Fibroblast of pulmonary artery (primary cell): Measurements from ENCODE around the gene CCR7.

Source experiments
- DNase-seq: peaks from one replicate; pipeline ENCODE4 v3.0.0-alpha.2; 2010; ENCODE audit warnings: low read depth
- H3K4me3 ChIP-seq: replicated peaks from 2 replicates; pipeline ENCODE4 v1.5.1; 2011; ENCODE audit warnings: low read depth, mild to moderate bottlenecking, control low read depth, low read length, moderate library complexity
- CTCF ChIP-seq: IDR thresholded peaks from 2 replicates; pipeline ENCODE4 v1.5.1; 2011; ENCODE audit warnings: mild to moderate bottlenecking, control low read depth, low read length, inconsistent platforms; ENCODE audit errors: missing control alignments

CCR7 gene

DNA sequence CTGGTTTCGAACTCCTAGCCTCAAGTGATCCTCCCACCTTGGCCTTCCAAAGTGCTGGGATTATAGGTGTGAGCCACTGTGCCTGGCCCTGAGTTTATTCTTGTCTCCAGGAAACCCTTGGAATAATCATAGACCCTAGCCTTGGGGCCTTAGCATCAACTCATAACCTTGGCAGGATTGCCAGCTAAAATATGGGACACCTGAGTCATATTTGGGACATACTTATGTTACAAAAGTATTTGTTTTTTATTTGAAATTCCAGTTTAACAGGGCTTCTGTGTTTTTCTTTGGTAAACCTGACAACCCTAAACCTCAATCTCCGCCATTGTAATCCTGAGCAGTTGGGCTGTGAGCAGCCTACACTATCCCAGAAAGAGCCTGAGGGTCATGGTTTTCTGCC, 35.3 kb downstream of the CCR7 start:
- TF ChIP-seq CTCF: no peak
- no peak overlapping the region for H3K4me3 ChIP-seq
- DNase-seq: no peak

- no peak for DNase-seq
- no peak overlapping the region for H3K4me3 ChIP-seq
- no peak for TF ChIP-seq CTCF
Observed at GRCh38 chr17:40528692-40529417, 36.4 kb downstream of the CCR7 start.

- DNase-seq: no peak
- H3K4me3 ChIP-seq: no peak overlapping the region
- TF ChIP-seq CTCF: no peak
Observed at GRCh38 chr17:40526668-40527067, 38.6 kb downstream of the CCR7 start.

DNA sequence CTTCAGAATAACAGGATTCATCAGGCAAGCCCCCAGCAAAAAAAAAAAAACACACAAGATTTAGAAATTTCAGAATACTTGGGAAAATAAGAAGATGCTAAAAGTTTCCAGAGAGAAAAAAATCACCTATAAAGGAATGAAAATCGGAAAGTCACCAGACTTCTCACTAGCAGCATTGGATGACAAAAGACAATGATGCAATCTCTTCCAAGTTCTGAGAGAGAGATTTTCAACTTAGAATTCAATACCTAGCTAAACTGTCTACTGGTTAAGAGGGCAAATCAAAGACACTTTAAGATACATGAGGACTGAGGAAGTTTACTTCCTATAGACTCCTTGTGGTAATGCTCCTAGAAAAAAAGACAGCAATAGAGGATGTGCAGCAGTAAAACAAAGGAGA, 40.0 kb downstream of the CCR7 start:
- DNase-seq: no peak
- TF ChIP-seq CTCF: no peak
- no peak overlapping the region for H3K4me3 ChIP-seq

GRCh38 chr17:40524243-40524965, 40.9 kb downstream of the CCR7 start:
- H3K4me3 ChIP-seq: no peak overlapping the region
- no peak for TF ChIP-seq CTCF
- DNase-seq: no peak

DNA sequence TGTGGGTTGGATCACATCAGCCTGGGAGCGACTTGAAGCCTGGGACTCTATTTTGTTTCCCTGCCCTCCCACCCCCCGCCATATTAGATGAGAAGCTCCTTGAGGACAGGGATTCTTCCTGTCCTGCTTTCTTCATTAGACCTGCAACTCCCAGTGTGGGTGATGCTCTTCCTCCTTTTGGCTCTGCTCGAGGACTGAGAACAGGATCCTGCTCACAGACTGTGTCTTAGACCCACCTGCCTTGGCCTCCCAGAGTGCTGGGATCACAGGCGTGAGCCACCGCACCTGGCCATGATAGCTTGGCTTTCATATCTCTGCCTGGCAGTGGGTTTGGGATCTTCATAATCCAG, 42.3 kb downstream of the CCR7 start:
- no peak for TF ChIP-seq CTCF
- no peak overlapping the region for H3K4me3 ChIP-seq
- DNase-seq: no peak
